Endothelial cell of umbilical vein (primary cell): Measurements from ENCODE around the gene KLHL13. TPM values are rescaled to one million over a fixed set of nuclear protein-coding genes. Genes with fewer than 3 reads are reported as not detected.

Experiments used
- BruUV-seq: library from RNA; stranded (reverse); fragments of 400-500 nt; replicated peaks from 2 replicates; lab custom pipeline; 2021; lab: Mats Ljungman, UMichigan
- CTCF ChIA-PET: fragments of 300-600, 350-600 bp; sonication (Branson Sonifier 250); formaldehyde crosslinking; loops from one replicate; lab custom pipeline; 2021; ENCODE audit warnings: antibody characterized with exemption, inconsistent platforms; lab: Charles Lee
- POLR2A ChIA-PET: fragments of 300-600, 350-600 bp; sonication (Branson Sonifier 250); formaldehyde crosslinking; loops from one replicate; lab custom pipeline; 2021; ENCODE audit warnings: antibody characterized with exemption, inconsistent platforms; lab: Charles Lee
- DNase-seq: peaks from one replicate; pipeline ENCODE4 v3.0.0-alpha.2; 2011; ENCODE audit warnings: low read depth, low spot score
- FAIRE-seq: peaks from 2 replicates; lab custom pipeline; 2011; peaks lifted over from hg19 to GRCh38; lab: Jason Lieb, UNC
- H2AFZ ChIP-seq: 2 replicates; pipeline ENCODE4 v1.6.0; 2012; ENCODE audit warnings: low read depth, low read length, control low read depth, inconsistent platforms
- H3K27ac ChIP-seq: 2 replicates; pipeline ENCODE4 v1.5.1; 2011; ENCODE audit warnings: low read depth, mild to moderate bottlenecking, control low read depth, low read length, moderate library complexity; ENCODE audit not compliant: insufficient read depth
- H3K27me3 ChIP-seq, 2 experiments: 2 replicates each; pipeline versions ENCODE4 v1.6.0 to v1.6.1; 2011; ENCODE audit warnings: low read length in 2 of 2, mixed read lengths in 1 of 2; ENCODE audit not compliant: control insufficient read depth in 2 of 2, insufficient read depth in 2 of 2
- H3K36me3 ChIP-seq, 2 experiments: 2 replicates in 1 of 2; 3 replicates in 1 of 2; pipeline ENCODE4 v1.5.1; 2011; ENCODE audit warnings: low read length in 2 of 2, mild to moderate bottlenecking in 1 of 2, moderate library complexity in 1 of 2; ENCODE audit not compliant: control insufficient read depth in 2 of 2, insufficient read depth in 2 of 2; ENCODE audit errors: extremely low read depth in 1 of 2
- H3K4me1 ChIP-seq: 3 replicates; pipeline ENCODE4 v1.5.1; 2011; ENCODE audit warnings: mild to moderate bottlenecking, low read length; ENCODE audit not compliant: control insufficient read depth, insufficient read depth; ENCODE audit errors: extremely low read depth
- H3K4me2 ChIP-seq: 2 replicates; pipeline ENCODE4 v1.6.1; 2011; ENCODE audit warnings: low read length, control low read depth, mixed read lengths; ENCODE audit not compliant: insufficient read depth
- H3K4me3 ChIP-seq, 3 experiments: fragments of 200-600 bp in 1 of 3; sonication (generic), shearing (Covaris generic) in 1 of 3; replicated peaks in 1 of 3; 2 replicates each; pipeline ENCODE4 v1.5.1; 2011 to 2016; ENCODE audit warnings: control low read depth in 3 of 3, low read length in 3 of 3, mild to moderate bottlenecking in 2 of 3, inconsistent platforms in 1 of 3, low read depth in 1 of 3, moderate library complexity in 1 of 3; ENCODE audit not compliant: insufficient read depth in 1 of 3
- H3K79me2 ChIP-seq: 2 replicates; pipeline ENCODE4 v1.6.0; 2012; ENCODE audit warnings: low read length, inconsistent platforms; ENCODE audit not compliant: control insufficient read depth, insufficient read depth
- H3K9ac ChIP-seq: replicated peaks from 2 replicates; pipeline ENCODE3; 2011; ENCODE audit warnings: low read length, control low read depth; ENCODE audit not compliant: insufficient read depth; ENCODE audit errors: extremely low read depth
- H3K9me1 ChIP-seq: replicated peaks from 3 replicates; pipeline ENCODE4 v1.6.0; 2011; ENCODE audit warnings: mild to moderate bottlenecking, low read length; ENCODE audit not compliant: control insufficient read depth, insufficient read depth; ENCODE audit errors: extremely low read depth
- H3K9me3 ChIP-seq: replicated peaks from 2 replicates; pipeline ENCODE4 v1.5.1; 2012; ENCODE audit warnings: low read length, inconsistent platforms; ENCODE audit not compliant: control insufficient read depth, insufficient read depth
- H4K20me1 ChIP-seq: replicated peaks from 2 replicates; pipeline ENCODE3; 2011; ENCODE audit warnings: mild to moderate bottlenecking, low read length; ENCODE audit not compliant: control insufficient read depth, insufficient read depth; ENCODE audit errors: extremely low read depth
- CTCF ChIP-seq, 2 donors: IDR thresholded peaks; 1 replicate in 1 of 2; 2 replicates in 1 of 2; pipeline ENCODE4 v1.5.1; 2011; ENCODE audit warnings: low read length in 2 of 2, mild to moderate bottlenecking in 2 of 2, moderate library complexity in 2 of 2, control low read depth in 1 of 2, inconsistent platforms in 1 of 2, low read depth in 1 of 2; ENCODE audit not compliant: insufficient read depth in 1 of 2; ENCODE audit errors: extremely low read depth in 1 of 2
- EZH2 ChIP-seq: IDR thresholded peaks from 2 replicates; pipeline ENCODE4 v1.6.1; 2012; ENCODE audit warnings: borderline replicate concordance, low read depth, mild to moderate bottlenecking, moderate library complexity, low read length, inconsistent platforms; ENCODE audit not compliant: severe bottlenecking
- FOS ChIP-seq: IDR thresholded peaks from 2 replicates; pipeline ENCODE4 v1.6.1; 2011; ENCODE audit warnings: mild to moderate bottlenecking, low read length, moderate library complexity, borderline replicate concordance; ENCODE audit not compliant: insufficient read depth
- GATA2 ChIP-seq: IDR thresholded peaks from 2 replicates; pipeline ENCODE4 v1.7.0; 2011; ENCODE audit warnings: low read depth, mild to moderate bottlenecking, moderate library complexity, mixed read lengths, low read length; ENCODE audit not compliant: insufficient read length, insufficient read depth
- JUN ChIP-seq: IDR thresholded peaks from 2 replicates; pipeline ENCODE4 v1.6.1; 2011; ENCODE audit warnings: borderline replicate concordance, low read depth; ENCODE audit not compliant: insufficient read length, insufficient read depth
- MAX ChIP-seq: IDR thresholded peaks from 2 replicates; pipeline ENCODE4 v1.6.1; 2011; ENCODE audit not compliant: insufficient read depth, insufficient read length
- MYC ChIP-seq: IDR thresholded peaks from one replicate; pipeline ENCODE4 v1.6.1; 2011; ENCODE audit warnings: mild to moderate bottlenecking, low read depth, low read length
- POLR2A ChIP-seq: IDR thresholded peaks from 2 replicates; pipeline ENCODE4 v1.6.1; 2012; ENCODE audit warnings: low read depth, mild to moderate bottlenecking, control low read depth, low read length
- POLR2AphosphoS5 ChIP-seq: IDR thresholded peaks from 2 replicates; pipeline ENCODE4 v1.6.1; 2012; ENCODE audit warnings: low read depth, mild to moderate bottlenecking, control low read depth, low read length, moderate library complexity; ENCODE audit not compliant: insufficient read depth
- dilution Hi-C: fragments of 300-500 bp; cut with MboI; formaldehyde crosslinking; loops from one replicate; pipeline ENCODE4 v1.15.0; 2019; ENCODE audit warnings: low sequenced_read_pairs; ENCODE audit not compliant: extremely low pct_ligation_motif_present
- intact Hi-C: fragments of 100-400 bp; cut with micrococcal nuclease; formaldehyde crosslinking; loops from one replicate; pipeline ENCODE4 v1.10.0; 2022
- polyA plus RNA-seq, 4 experiments: library from polyadenylated mRNA; depleted of rRNA in 3 of 4; stranded (reverse) in 3 of 4; unstranded in 1 of 4; fragments of >200 nt; gene quantifications; 2 replicates each; pipeline versions ENCODE4 v1.2.1 to v1.2.3, GENCODE V29; 2011 to 2012; ENCODE audit warnings: missing spikeins in 1 of 4
- total RNA-seq: library from RNA; stranded (reverse); gene quantifications from 2 replicates; pipeline ENCODE4 v1.2.3, GENCODE V29; 2021

Gene KLHL13
- total and polyA plus RNA-seq, 2 donors (not counting 3 experiments of a cell fraction or from before 2014, with no cell fraction given): 15.3 to 18.2 TPM

DNA sequence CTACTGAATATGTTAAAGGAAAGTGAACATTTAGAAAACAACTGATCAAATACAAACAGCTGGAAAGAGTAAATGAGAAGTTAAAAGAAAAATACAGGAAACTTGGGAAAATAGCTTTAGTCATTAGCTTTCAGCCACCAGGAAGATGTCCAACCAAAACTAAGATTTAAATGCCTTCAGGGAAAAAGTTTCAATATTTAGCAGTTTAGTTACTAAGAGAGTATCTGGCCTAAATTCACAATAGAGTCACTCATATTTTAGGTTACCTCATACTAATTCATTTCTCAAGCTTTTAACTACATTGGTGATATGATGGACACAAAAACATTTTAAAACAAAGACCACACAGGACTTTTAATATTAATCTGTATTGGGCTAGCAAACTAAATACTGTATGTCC lies 13.1 kb upstream of the KLHL13 start:
- Histone ChIP-seq H3K4me1 (peaks cover 4% of the 10 kb centered on the region), H3K9me3 (no peaks in the 10 kb centered on the region), H3K79me2 (no peaks in the 10 kb centered on the region), H3K4me2 (no peak overlapping the region), H3K9ac (no peak overlapping the region), H3K36me3 (no peaks in the 10 kb centered on the region), H3K4me3 (no peak overlapping the region), H3K9me1 (no peaks in the 10 kb centered on the region), H3K27me3 (no peaks in the 10 kb centered on the region), H2AFZ (no peak overlapping the region), H3K27ac (no peak overlapping the region), H4K20me1 (no peaks in the 10 kb centered on the region)
- ChIA-PET POLR2A (no interaction called here), CTCF (no interaction called here)
- dilution Hi-C loops (no loop called here), intact Hi-C loops (no loop called here)
- no peak for TF ChIP-seq MYC
- no peak for TF ChIP-seq GATA2
- no peak for TF ChIP-seq FOS
- TF ChIP-seq EZH2: no peak
- TF ChIP-seq POLR2A: no peak
- no peak for TF ChIP-seq POLR2AphosphoS5
- TF ChIP-seq CTCF (IDR thresholded peaks at IDR 0.05; ENCODE audit: extremely low read depth in 1 of 2, insufficient read depth in 1 of 2, low read depth in 1 of 2, low read length in 2 of 2): no peak
- TF ChIP-seq JUN: no peak
- TF ChIP-seq MAX: no peak
- DNase-seq: no peak
- BruUV-seq: no TSS peak
- no peak for FAIRE-seq
